GM21381 (cell line): ENCODE data around the gene GRIN2A.

Experiments
- ATAC-seq: cut with Tn5 transposase; IDR thresholded peaks from one replicate; pipeline ENCODE4 v1.9.1; 2021; ENCODE audit warnings: mild to moderate bottlenecking, moderate library complexity; ENCODE audit not compliant: unreplicated experiment

GRIN2A gene

GRCh38 chr16:10188236-10188635, 6.0 kb upstream of the GRIN2A start:
- ATAC-seq, result no peak

DNA sequence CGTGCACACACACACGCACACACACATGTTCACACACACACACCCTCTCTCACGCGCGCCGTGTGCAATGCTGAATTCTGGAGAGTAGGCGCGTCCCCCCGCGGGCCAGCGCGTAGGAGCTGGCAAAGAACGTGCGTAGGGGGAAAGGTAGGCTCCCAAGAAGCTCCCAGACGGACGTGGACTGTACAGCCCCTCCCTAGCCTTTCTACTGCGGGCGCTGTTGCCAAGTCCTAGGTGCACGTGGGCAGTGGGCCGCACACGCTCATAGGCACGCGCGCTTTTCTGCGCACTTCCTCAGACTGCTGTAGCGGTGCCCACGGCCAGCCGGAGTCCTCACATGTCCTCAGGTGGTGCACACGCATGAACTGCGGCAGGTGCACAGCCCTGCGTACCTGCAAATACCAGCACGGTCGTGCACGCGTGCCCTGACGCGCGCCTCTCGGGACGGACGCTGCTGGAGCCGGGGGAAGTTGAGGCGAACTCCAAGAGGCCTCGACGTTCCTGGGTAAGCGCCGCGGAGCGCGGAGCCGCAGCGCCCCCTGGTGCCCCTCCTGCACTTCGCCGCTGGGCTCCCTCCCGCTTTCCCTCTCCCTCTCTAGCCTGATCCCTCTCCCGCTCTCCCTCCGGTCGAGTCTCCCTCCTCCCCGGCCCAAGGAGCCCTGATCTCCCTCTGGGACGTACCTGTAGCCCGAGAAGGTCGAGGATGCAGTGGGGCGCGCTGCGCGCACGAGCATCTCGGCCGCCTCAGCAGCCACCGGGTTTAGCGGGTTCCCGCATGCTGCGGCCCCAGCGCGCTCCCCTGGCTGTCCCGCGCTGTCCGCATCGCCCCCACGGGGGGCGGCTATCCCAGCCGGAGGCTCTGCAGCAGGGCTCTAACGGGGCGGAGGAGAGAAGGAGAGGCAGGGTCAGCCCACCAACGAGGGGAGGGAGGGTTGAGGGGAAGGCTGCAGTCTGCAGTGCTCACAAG, 749 bp downstream of the GRIN2A start:
- ATAC-seq, result peak; percentile 60

GRCh38 chr16:10180771-10181163, 1.5 kb downstream of the GRIN2A start:
- ATAC-seq, result no peak

DNA sequence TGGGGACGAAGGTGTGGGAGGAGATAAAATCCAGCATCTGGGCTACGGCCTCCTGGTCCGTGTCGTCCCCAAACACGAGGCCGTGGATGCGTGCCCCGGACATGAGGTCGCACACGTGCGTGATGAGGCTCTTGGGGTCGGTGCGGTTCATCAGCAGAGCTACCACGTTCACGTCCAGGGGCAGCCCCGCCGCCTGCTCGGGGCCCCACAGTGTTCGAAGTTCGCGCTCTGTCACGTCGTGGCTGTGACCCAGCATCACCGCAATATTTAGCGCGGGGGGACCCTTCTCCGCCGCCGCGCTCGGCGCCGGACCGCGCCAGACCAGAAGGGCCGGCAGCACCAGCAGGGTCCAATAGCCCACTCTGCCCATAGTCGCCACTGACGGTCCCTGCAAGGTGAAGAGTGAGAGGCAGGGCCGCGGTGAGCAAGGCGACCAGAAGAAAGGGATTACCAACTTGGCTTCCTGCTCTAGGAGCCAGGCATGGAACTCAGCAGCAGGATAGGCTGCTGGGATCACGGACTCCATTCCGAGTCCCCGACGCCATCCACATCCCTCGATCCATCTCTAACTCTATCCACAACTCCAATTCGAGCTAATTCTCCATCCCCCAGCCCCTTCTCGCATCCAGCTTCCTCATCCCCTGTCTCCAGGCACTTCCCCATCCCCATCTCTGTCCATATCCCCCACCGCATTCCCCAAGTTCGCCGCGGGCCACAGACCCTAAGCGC, 2.0 kb downstream of the GRIN2A start:
- no peak for ATAC-seq

DNA sequence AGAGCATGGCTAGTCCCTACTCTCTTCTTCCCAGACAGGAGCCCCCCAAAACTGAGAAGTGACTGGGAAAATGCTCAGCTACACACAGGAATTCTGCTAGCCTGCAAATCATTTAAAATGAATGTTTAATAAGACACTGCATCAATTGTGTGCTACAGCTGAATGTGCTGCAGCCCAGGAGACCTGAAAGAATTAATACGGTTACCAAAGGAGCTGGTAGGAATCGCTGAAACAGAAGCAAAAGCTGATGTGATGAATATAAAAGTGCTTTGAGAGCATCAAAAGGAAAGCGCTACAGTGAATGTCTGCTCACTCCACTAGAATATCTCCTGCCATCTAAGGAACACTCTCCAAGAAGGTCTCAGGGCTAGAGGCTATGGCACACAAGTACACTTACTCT, 3.7 kb downstream of the GRIN2A start:
- no peak for ATAC-seq

GRCh38 chr16:10178080-10178479, 4.1 kb downstream of the GRIN2A start:
- no peak for ATAC-seq

- ATAC-seq, result no peak
Observed at GRCh38 chr16:10172848-10173655, 9.2 kb downstream of the GRIN2A start.

DNA sequence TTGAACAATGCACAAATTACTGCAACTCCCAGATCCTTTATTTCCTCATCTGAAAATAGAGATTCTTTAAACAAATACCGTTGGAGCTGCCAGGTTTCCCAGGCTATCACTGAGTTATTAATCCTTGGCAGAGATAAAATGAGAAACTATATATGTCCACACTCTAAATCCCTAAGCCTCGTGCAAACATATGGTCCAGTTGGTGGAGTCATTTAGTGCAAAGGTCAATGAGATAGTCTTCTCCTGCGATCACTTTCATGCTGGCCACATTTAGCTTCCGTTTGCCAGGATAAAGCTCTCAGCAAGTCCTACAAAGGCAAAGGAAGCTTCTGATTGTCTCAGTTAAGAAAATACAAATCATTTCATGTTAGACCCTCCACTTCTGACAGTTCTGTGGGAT, 11.0 kb downstream of the GRIN2A start:
- no peak for ATAC-seq

DNA sequence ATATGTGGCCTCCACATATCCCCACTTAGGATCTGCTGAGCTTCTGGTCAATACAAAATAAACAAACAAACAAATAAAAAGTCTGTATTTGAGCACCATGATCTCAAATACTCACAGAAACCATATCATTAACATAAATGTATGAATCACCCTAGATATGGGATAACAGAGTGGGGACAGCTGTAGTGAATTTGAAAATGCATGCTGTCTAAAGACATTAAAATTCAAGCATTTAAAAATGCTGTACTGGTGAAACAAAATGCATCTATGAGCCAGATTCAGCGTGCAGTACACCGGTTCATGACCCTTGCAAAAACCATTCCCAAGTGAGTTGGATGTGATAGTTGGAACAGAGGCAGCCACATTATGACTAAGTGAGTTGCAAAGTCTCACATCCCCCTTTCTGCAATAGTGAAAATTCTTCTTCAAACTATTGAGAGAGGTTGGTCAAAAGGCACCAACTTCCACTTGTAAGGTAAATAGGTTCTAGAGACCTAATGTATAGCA, 12.3 kb downstream of the GRIN2A start:
- no peak for ATAC-seq

- ATAC-seq, result no peak
Observed at GRCh38 chr16:10169031-10169430, 13.2 kb downstream of the GRIN2A start.

- ATAC-seq, result no peak
Observed at GRCh38 chr16:10168258-10168657, 14.0 kb downstream of the GRIN2A start.

DNA sequence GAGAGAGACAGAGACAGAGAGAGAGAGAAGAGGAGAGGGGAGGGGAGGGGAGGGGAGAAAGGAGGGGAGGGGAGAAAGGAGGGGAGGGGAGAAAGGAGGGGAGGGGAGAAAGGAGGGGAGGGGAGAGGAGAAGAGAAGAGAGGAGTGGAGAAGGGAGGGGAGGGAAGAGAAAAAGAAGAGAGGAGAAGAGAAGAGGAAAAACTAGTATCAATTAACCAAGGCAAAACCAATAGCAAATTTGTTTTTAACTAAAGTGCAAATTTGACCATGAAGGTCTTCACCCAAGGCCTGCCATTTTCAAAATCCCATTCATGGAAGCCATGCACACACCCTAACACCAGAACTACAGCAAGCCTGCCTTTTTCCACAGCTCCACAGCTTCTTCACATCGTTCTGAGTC, 16.6 kb downstream of the GRIN2A start:
- no peak for ATAC-seq

DNA sequence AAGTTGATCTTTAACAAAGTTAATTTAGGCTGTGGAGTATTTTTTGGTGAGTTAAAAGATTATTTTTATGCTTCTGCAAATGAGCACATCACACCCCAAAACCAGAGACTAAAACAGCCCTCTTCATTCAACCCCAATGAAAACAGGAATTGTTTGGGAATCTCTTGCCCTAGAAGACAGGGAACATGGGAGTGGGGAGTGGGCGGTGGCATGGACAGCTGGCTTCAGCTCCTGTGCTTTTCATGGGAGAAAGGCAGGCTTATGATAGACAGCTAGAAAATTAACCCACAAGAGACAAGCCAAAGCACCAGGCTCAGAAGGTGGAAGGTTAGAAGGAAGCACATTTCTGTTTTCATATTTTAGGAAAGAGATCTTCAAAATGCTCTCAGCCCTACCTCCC, 19.2 kb downstream of the GRIN2A start:
- ATAC-seq, result no peak

- no peak for ATAC-seq
Observed at GRCh38 chr16:10156099-10156498, 26.1 kb downstream of the GRIN2A start.

DNA sequence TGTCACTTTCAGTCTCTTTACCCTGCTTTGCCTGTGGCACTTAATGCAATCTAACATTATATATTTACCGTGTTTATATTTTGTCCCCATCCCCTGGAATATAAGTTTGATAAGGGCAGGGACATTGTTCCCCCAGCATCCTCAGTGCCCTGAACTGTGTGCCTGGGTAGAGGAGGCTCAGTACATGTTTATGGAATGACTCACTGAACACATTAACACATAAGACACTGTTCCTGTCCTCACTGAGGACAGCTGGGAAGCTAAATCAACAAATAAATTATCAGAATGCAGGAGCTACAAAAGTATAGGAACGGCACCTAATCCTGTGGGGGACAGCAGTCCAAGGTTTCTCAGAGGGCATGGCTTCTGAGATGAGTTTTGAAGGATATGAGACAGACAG, 27.8 kb downstream of the GRIN2A start:
- no peak for ATAC-seq

GRCh38 chr16:10153985-10154384, 28.2 kb downstream of the GRIN2A start:
- ATAC-seq, result no peak

GRCh38 chr16:10151718-10152117, 30.5 kb downstream of the GRIN2A start:
- ATAC-seq, result no peak

GRCh38 chr16:10150906-10151305, 31.3 kb downstream of the GRIN2A start:
- no peak for ATAC-seq

DNA sequence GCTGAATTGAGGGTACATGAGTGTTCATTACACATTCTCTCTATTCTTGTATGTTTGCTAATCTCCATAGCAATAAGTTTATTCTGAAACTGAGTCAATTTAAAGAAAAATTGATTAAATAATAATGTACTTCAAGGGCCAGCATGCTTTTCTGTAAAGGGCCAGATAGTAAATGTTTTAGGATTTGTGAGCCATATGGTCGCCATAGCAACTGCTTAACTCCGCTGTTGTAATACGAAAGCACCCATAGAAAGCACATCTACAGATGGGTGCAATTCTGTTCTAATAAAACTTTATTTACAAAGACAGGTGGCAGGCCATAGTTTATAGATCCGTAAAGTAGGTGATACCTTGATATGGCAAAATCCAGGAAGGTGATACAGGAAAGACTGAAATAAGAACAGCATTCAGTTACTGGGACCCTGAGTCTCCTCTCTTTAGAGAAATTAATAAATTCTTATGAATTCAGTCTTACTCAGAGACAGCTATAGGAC, 36.6 kb downstream of the GRIN2A start:
- ATAC-seq, result no peak

DNA sequence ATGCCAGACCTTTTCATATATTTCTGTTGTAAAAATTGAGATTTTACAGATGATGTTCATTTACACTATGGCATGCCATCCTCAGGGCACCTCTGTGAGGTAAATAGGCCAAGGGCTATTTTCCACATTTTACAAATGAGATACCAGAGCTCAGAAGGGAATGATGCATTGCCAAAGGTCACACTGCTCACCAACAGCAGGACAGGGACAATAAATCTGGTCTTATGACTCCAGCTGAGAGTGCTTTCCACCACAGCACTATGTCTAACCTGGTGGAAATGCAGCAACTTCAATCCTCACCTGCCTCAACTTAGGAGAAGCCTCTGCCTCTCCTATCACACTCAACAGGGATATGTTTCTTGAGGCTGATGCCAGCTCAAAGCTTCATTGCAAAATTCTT, 40.6 kb downstream of the GRIN2A start:
- ATAC-seq, result no peak

GRCh38 chr16:10138881-10139280, 43.3 kb downstream of the GRIN2A start:
- no peak for ATAC-seq
